ENCODE results near the gene PILRA. TPM values are rescaled to one million over a fixed set of nuclear protein-coding genes. Genes with fewer than 3 reads are reported as not detected.
A peak's percentile ranks its signal among the peaks of the same experiment; 100 is the strongest.
"Not testable (repeated sequence)": the region's sequence is repeated elsewhere in the genome, so short reads cannot be mapped to it uniquely, and the experiment has no call there.

Gene PILRA
- total RNA-seq, 1 experiment from 2014 or later: 0.68 TPM

DNA sequence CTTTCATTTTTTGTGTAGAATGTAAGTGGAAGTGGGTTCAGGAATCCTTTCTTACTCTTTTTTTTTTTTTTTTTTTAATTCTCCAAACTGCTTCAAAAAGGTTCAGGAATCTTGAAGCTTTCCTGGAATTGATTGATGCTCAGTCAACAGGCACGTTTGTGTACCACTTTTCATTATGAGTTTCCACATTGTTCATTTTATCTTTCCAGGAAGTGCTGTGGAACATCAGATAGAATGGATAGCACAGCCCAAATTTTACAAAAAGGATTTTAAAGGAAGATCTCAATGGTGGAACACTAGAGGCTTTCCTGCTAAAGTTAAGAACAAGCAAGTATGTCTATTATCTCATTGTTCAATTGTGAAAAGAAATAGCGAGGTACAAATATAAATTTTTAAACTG, 64.9 kb downstream of the PILRA start:
- Mint-ChIP-seq H3K4me1 (ENCODE audit: low read depth, unreplicated experiment) (peaks cover 17% of the 10 kb centered on the region), H3K36me3 (ENCODE audit: insufficient read depth, unreplicated experiment) (peaks cover 36% of the 10 kb centered on the region), H3K27ac (ENCODE audit: unreplicated experiment) (no peak overlapping the region), H3K9me3 (ENCODE audit: unreplicated experiment) (no peaks in the 10 kb centered on the region), H3K27me3 (ENCODE audit: insufficient read depth, unreplicated experiment) (no peaks in the 10 kb centered on the region), H3K4me3 (ENCODE audit: unreplicated experiment) (no peak overlapping the region)
- Histone ChIP-seq H3K9me3 (no peaks in the 10 kb centered on the region), H3K4me3 (ENCODE audit: low read depth, low read length) (no peak overlapping the region), H3K4me1 (no peaks in the 10 kb centered on the region), H3K36me3 (ENCODE audit: control insufficient read depth, insufficient read depth, low read length) (no peaks in the 10 kb centered on the region; the same call in 1 of the 2 replicates), H3K27me3 (replicated peaks; ENCODE audit: control insufficient read depth, insufficient read depth, low read length) (no peaks in the 10 kb centered on the region)
- POLR2A ChIA-PET: no interaction called here
- CTCF ChIA-PET: interaction anchor here (0.7 to 1.1 kb wide), 2 partner anchors 10 to 125 kb away, joined by 3 to 4 read pairs; partner anchors contain the start of gene ZCWPW1
- no peak for DNase-seq
- intact Hi-C loops (cut with micrococcal nuclease; ENCODE audit: unreplicated experiment): no loop called here
- no peak for TF ChIP-seq CTCF (IDR thresholded peaks at IDR 0.05; ENCODE audit: insufficient read depth in 1 of 2, low read depth in 1 of 2, low read length in 1 of 2, severe bottlenecking in 1 of 2, unreplicated experiment in 1 of 2)
- BruUV-seq (replicated peaks): no TSS peak

- H3K9me3 ChIP-seq; H3K9me3 Mint-ChIP-seq (ENCODE audit: unreplicated experiment); H3K4me3 ChIP-seq (ENCODE audit: low read depth, low read length); H3K27me3 Mint-ChIP-seq (ENCODE audit: insufficient read depth, unreplicated experiment); DNase-seq; H3K4me1 ChIP-seq; intact Hi-C loops (cut with micrococcal nuclease; ENCODE audit: unreplicated experiment); H3K36me3 ChIP-seq (ENCODE audit: control insufficient read depth, insufficient read depth, low read length); H3K27me3 ChIP-seq (replicated peaks; ENCODE audit: control insufficient read depth, insufficient read depth, low read length); POLR2A ChIA-PET; H3K4me3 Mint-ChIP-seq (ENCODE audit: unreplicated experiment); H3K27ac Mint-ChIP-seq (ENCODE audit: unreplicated experiment); BruUV-seq (replicated peaks); CTCF ChIA-PET: not testable (repeated sequence)
- Mint-ChIP-seq H3K36me3 (ENCODE audit: insufficient read depth, unreplicated experiment) (peaks cover 30% of the 10 kb centered on the region), H3K4me1 (ENCODE audit: low read depth, unreplicated experiment) (peaks cover 12% of the 10 kb centered on the region)
Observed at GRCh38 chr7:100438731-100439130, 65.4 kb downstream of the PILRA start.

- H3K27me3 Mint-ChIP-seq (ENCODE audit: insufficient read depth, unreplicated experiment); H3K9me3 Mint-ChIP-seq (ENCODE audit: unreplicated experiment): not testable (repeated sequence)
Observed at GRCh38 chr7:100439244-100439643, 66.0 kb downstream of the PILRA start.

DNA sequence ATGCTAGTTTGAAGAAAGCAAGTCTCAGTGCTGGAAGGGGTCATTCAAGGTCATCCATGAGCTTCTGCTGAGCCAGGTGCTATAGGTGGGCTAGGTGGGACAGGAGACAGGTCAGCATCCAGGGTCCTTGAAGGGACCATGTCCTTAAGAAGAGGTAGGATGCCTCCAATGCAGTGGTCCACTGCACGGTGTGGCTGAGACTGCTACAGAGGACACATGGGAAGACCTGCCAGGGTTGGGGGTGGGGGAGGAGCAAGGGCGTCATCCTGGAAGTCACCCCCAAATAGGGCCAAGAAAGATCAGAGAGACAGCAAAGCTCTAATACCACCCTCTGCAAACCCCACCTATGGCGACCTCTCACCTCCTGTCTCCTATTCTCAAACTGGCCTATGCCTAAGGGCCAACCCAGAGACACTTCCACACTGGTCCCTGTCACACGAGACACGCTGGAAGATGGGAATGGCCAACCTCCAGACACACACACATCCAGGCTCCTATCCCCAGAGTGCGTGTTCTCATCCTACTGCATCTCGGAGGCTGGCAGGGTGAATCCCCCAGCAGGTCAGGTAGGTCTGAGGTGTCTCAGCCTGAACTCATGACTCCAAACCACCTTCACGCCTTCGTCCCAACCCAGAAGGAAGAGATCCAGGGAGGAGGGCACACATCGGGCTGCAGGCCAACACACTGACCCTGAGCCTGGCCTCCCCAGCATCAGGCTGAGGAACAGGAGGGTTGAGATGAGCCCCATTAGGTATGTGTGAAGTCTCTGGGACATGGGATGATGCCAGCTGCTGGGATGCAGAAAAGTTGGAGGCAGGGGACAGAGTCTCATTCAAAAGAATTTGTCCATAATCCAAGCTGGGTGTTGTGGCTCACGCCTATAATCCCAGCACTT, 68.6 kb downstream of the PILRA start:
- no peak overlapping the region for H3K4me3 ChIP-seq (ENCODE audit: low read depth, low read length)
- Mint-ChIP-seq H3K4me3 (ENCODE audit: unreplicated experiment) (no peak overlapping the region), H3K27ac (ENCODE audit: unreplicated experiment) (no peak overlapping the region), H3K4me1 (ENCODE audit: low read depth, unreplicated experiment) (no peaks in the 10 kb centered on the region), H3K36me3 (ENCODE audit: insufficient read depth, unreplicated experiment) (no peaks in the 10 kb centered on the region), H3K9me3 (ENCODE audit: unreplicated experiment) (no peaks in the 10 kb centered on the region), H3K27me3 (ENCODE audit: insufficient read depth, unreplicated experiment) (no peaks in the 10 kb centered on the region)
- peaks cover 13% of the 10 kb centered on the region for H3K4me1 ChIP-seq
- TF ChIP-seq CTCF (IDR thresholded peaks at IDR 0.05; ENCODE audit: insufficient read depth in 1 of 2, low read depth in 1 of 2, low read length in 1 of 2, severe bottlenecking in 1 of 2, unreplicated experiment in 1 of 2): no peak
- intact Hi-C loops (cut with micrococcal nuclease; ENCODE audit: unreplicated experiment): no loop called here
- POLR2A ChIA-PET: no interaction called here
- no peaks in the 10 kb centered on the region for H3K36me3 ChIP-seq (ENCODE audit: control insufficient read depth, insufficient read depth, low read length)
- no peak for DNase-seq
- H3K27me3 ChIP-seq (replicated peaks; ENCODE audit: control insufficient read depth, insufficient read depth, low read length): no peaks in the 10 kb centered on the region
- CTCF ChIA-PET: interaction anchor here (0.7 kb wide), 1 partner anchor 100 kb away, joined by 4 read pairs; no protein-coding TSS in a partner anchor
- no peaks in the 10 kb centered on the region for H3K9me3 ChIP-seq
- BruUV-seq (replicated peaks): no TSS peak

More at GRCh38 chr7:100439244-100439643, 66.0 kb downstream of the PILRA start:
- H3K9me3 ChIP-seq; H3K4me1 ChIP-seq; CTCF ChIA-PET; H3K36me3 ChIP-seq (ENCODE audit: control insufficient read depth, insufficient read depth, low read length); H3K27ac Mint-ChIP-seq (ENCODE audit: unreplicated experiment); H3K4me3 Mint-ChIP-seq (ENCODE audit: unreplicated experiment); H3K27me3 ChIP-seq (replicated peaks; ENCODE audit: control insufficient read depth, insufficient read depth, low read length); BruUV-seq (replicated peaks); intact Hi-C loops (cut with micrococcal nuclease; ENCODE audit: unreplicated experiment); POLR2A ChIA-PET; H3K4me3 ChIP-seq (ENCODE audit: low read depth, low read length): not testable (repeated sequence)
- peak in 1 of 2 experiments; percentile 9 for DNase-seq
- peaks cover 10% of the 10 kb centered on the region for H3K4me1 Mint-ChIP-seq (ENCODE audit: low read depth, unreplicated experiment)
- peaks cover 25% of the 10 kb centered on the region for H3K36me3 Mint-ChIP-seq (ENCODE audit: insufficient read depth, unreplicated experiment)
